CD4-positive, alpha-beta T cell (primary cell): ENCODE measurements around the gene CERK. TPM values are rescaled to one million over a fixed set of nuclear protein-coding genes. Genes with fewer than 3 reads are reported as not detected.

ENCODE experiments used
- ATAC-seq: fragments of 200-7000 bp; cut with Tn5 transposase; one replicate; pipeline ENCODE4 v1.10.0; 2022; ENCODE audit warnings: mild to moderate bottlenecking; ENCODE audit not compliant: poor library complexity
- CTCF ChIA-PET: fragments of 350-600 bp; sonication (Branson Sonifier 250); formaldehyde crosslinking; loops from one replicate; lab custom pipeline; 2021; ENCODE audit warnings: antibody characterized with exemption, inconsistent platforms; lab: Charles Lee
- POLR2A ChIA-PET: fragments of 350-600 bp; sonication (Branson Sonifier 250); formaldehyde crosslinking; loops from one replicate; lab custom pipeline; 2021; ENCODE audit warnings: antibody characterized with exemption, inconsistent platforms; lab: Charles Lee
- DNase-seq, 14 experiments: peaks; one replicate each; pipeline ENCODE4 v3.0.0-alpha.2; 2013 to 2020; ENCODE audit warnings: mixed read lengths in 2 of 14
- H3K27ac ChIP-seq, 2 donors: one replicate each; pipeline versions ENCODE4 v1.5.1 to v1.7.0; 2013; ENCODE audit warnings: low read length in 2 of 2, low read depth in 1 of 2, mild to moderate bottlenecking in 1 of 2
- H3K27me3 ChIP-seq, 2 experiments: 1 replicate in 1 of 2; 2 replicates in 1 of 2; pipeline versions ENCODE4 v1.6.1 to v1.7.0; 2013; ENCODE audit warnings: low read length in 2 of 2, control low read depth in 1 of 2, mild to moderate bottlenecking in 1 of 2, moderate library complexity in 1 of 2; ENCODE audit not compliant: insufficient read depth in 2 of 2, control insufficient read depth in 1 of 2
- H3K36me3 ChIP-seq: one replicate; pipeline ENCODE4 v1.6.1; 2013; ENCODE audit warnings: low read length, control low read depth; ENCODE audit not compliant: insufficient read depth
- H3K4me1 ChIP-seq: one replicate; pipeline ENCODE4 v1.6.1; 2013; ENCODE audit warnings: low read length, control low read depth; ENCODE audit not compliant: insufficient read depth
- H3K4me3 ChIP-seq: one replicate; pipeline ENCODE4 v1.5.1; 2013; ENCODE audit warnings: mild to moderate bottlenecking, low read length, moderate library complexity
- H3K9me3 ChIP-seq, 2 experiments: 1 replicate in 1 of 2; 2 replicates in 1 of 2; pipeline versions ENCODE4 v1.6.1 to v1.7.0; 2013; ENCODE audit warnings: low read length in 2 of 2, mild to moderate bottlenecking in 2 of 2, control low read depth in 1 of 2, moderate library complexity in 1 of 2; ENCODE audit not compliant: control insufficient read depth in 1 of 2, insufficient read depth in 1 of 2
- H3K27ac Mint-ChIP-seq: one replicate; pipeline ENCODE4 v1.8.0; 2020; ENCODE audit warnings: mixed read lengths
- H3K27me3 Mint-ChIP-seq: one replicate; pipeline ENCODE4 v1.8.0; 2021; ENCODE audit warnings: mixed read lengths
- H3K36me3 Mint-ChIP-seq: one replicate; pipeline ENCODE4 v1.8.0; 2021; ENCODE audit warnings: low read depth, mixed read lengths
- H3K4me1 Mint-ChIP-seq: one replicate; pipeline ENCODE4 v1.8.0; 2021; ENCODE audit warnings: low read depth, mixed read lengths
- H3K4me3 Mint-ChIP-seq: one replicate; pipeline ENCODE4 v1.8.0; 2020; ENCODE audit warnings: mild to moderate bottlenecking, mixed read lengths
- H3K9me3 Mint-ChIP-seq: one replicate; pipeline ENCODE4 v1.8.0; 2020; ENCODE audit warnings: mixed read lengths
- intact Hi-C, 2 experiments: fragments of 100-400 bp; cut with DNase I in 1 of 2; cut with micrococcal nuclease in 1 of 2; formaldehyde crosslinking; loops; one replicate each; pipeline versions ENCODE4 v1.15.1 to v1.9.0; 2023 to 2025; cut with DNase I, micrococcal nuclease
- total RNA-seq, 174 experiments: library from RNA in 2 of 174; stranded (reverse) in 2 of 174; gene quantifications; one replicate each; pipeline ENCODE4 v1.2.3 and lab custom pipeline; 2021 to 2026
- TF ChIP-seq, protein P1 (sequence below): fragments of 200-600 bp; IDR thresholded peaks from one replicate; pipeline ENCODE4 v1.8.0; 2022; ENCODE audit warnings: antibody characterized with exemption, mild to moderate bottlenecking

The CERK gene
- total RNA-seq, 2 experiments from 2014 or later = 84.6 to 88.5 TPM

DNA sequence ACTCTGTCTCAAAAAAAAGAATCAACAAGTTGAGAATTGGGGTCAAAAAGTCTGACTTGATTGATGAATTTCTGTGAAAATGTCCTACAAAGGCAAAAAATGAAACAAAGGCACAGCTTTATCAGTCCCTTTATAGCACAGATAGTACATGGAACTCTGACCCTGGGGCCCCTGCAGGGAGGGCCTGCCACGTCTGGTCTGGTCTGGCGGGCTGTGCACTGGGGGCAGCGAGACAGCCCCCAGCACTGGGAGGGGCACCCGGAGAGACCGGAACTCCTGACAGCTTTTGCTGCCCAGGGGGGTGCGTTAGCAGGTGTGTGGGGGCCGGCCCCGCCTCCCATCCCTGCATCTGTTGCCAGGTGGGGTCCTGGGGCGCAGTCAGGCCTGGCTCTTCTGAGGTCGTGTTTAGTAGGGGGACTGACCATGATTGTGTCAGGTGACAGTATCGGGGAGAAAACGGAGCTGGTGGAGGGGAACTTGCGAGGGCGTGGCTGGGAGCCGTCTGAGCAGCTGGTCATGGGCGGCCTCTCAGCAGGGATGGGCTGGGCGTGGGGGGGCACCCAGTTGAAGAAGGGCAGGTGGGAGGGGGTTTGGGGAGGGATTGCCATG, 66.1 kb downstream of the CERK start:
- intact Hi-C loops = loop anchor here (5.0 kb wide), 2 partner anchors 95 to 130 kb away; no protein-coding TSS in a partner anchor
- Mint-ChIP-seq H3K36me3 (peaks cover 14% of the 10 kb centered on the region), H3K9me3 (no peaks in the 10 kb centered on the region), H3K4me3 (no peak overlapping the region), H3K27ac (peak overlapping the region; percentile 98), H3K4me1 (peaks cover 21% of the 10 kb centered on the region), H3K27me3 (no peaks in the 10 kb centered on the region)
- Histone ChIP-seq H3K9me3 (no peaks in the 10 kb centered on the region), H3K27me3 (no peaks in the 10 kb centered on the region), H3K36me3 (no peaks in the 10 kb centered on the region), H3K27ac (no peak overlapping the region), H3K4me3 (no peak overlapping the region), H3K4me1 (peaks cover 44% of the 10 kb centered on the region)
- no peak for ATAC-seq
- DNase-seq = no peak
- TF ChIP-seq, protein P1, sequence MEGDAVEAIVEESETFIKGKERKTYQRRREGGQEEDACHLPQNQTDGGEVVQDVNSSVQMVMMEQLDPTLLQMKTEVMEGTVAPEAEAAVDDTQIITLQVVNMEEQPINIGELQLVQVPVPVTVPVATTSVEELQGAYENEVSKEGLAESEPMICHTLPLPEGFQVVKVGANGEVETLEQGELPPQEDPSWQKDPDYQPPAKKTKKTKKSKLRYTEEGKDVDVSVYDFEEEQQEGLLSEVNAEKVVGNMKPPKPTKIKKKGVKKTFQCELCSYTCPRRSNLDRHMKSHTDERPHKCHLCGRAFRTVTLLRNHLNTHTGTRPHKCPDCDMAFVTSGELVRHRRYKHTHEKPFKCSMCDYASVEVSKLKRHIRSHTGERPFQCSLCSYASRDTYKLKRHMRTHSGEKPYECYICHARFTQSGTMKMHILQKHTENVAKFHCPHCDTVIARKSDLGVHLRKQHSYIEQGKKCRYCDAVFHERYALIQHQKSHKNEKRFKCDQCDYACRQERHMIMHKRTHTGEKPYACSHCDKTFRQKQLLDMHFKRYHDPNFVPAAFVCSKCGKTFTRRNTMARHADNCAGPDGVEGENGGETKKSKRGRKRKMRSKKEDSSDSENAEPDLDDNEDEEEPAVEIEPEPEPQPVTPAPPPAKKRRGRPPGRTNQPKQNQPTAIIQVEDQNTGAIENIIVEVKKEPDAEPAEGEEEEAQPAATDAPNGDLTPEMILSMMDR = no peak
- CTCF ChIA-PET = no interaction called here
- POLR2A ChIA-PET = no interaction called here

DNA sequence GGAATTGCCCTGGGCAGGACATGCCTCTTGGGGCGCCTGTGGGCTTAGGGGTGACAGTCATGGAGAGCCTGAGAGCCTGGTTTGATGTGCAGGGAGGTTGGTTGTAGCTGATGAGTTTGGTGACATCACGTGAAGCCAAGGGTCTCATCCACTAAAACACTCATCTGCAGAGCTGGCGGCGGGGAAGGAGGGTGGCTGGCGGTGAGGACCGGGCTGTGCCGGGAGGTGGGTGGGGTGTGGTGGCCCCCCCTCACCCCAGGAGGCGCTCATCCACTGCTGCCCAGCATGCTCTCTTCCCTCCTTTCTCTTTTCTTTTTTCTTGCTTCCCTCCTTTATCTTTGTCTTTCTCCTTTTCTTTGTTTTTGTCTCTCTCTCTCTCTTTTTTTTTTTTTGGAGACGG, 68.9 kb downstream of the CERK start:
- Histone ChIP-seq H3K36me3 (peaks cover 13% of the 10 kb centered on the region), H3K4me3 (no peak overlapping the region), H3K4me1 (peaks cover 20% of the 10 kb centered on the region), H3K9me3 (no peaks in the 10 kb centered on the region), H3K27ac (no peak overlapping the region), H3K27me3 (no peaks in the 10 kb centered on the region)
- CTCF ChIA-PET = interaction anchor here (0.8 kb wide), 1 partner anchor 106 kb away, joined by 3 read pairs; no protein-coding TSS in a partner anchor
- H3K4me3 Mint-ChIP-seq = no peak overlapping the region
- intact Hi-C loops = no loop called here
- peaks cover 9% of the 10 kb centered on the region for H3K4me1 Mint-ChIP-seq
- peaks cover 9% of the 10 kb centered on the region for H3K36me3 Mint-ChIP-seq
- POLR2A ChIA-PET = no interaction called here
- DNase-seq (no peak), ATAC-seq (no peak)
- H3K27me3 Mint-ChIP-seq = no peaks in the 10 kb centered on the region
- no peaks in the 10 kb centered on the region for H3K9me3 Mint-ChIP-seq
- TF ChIP-seq, protein P1 = no peak
- H3K27ac Mint-ChIP-seq = no peak overlapping the region

DNA sequence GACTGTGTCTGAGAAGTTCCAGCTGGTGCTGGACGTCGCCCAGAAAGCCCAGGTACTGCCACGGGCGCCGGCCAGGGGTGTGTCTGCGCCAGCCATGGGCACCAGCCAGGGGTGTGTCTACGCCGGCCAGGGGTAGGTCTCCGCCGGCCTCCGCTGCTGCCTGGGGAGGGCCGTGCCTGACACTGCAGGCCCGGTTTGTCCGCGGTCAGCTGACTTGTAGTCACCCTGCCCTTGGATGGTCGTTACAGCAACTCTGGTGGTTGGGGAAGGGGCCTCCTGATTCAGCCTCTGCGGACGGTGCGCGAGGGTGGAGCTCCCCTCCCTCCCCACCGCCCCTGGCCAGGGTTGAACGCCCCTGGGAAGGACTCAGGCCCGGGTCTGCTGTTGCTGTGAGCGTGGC, 69.9 kb downstream of the CERK start:
- intact Hi-C loops = no loop called here

More for the DNA sequence above, 69.9 kb downstream of the CERK start:
- no peaks in the 10 kb centered on the region for H3K9me3 Mint-ChIP-seq
- Histone ChIP-seq H3K9me3 (no peaks in the 10 kb centered on the region), H3K4me3 (no peak overlapping the region), H3K36me3 (peaks cover 18% of the 10 kb centered on the region), H3K27ac (no peak overlapping the region), H3K27me3 (no peaks in the 10 kb centered on the region), H3K4me1 (peaks cover 9% of the 10 kb centered on the region)
- no peak overlapping the region for H3K27ac Mint-ChIP-seq
- CTCF ChIA-PET = no interaction called here
- H3K4me3 Mint-ChIP-seq = no peak overlapping the region
- no peak for ATAC-seq
- POLR2A ChIA-PET = no interaction called here
- TF ChIP-seq, protein P1 = no peak
- H3K27me3 Mint-ChIP-seq = no peaks in the 10 kb centered on the region
- H3K36me3 Mint-ChIP-seq = peaks cover 8% of the 10 kb centered on the region
- peaks cover 5% of the 10 kb centered on the region for H3K4me1 Mint-ChIP-seq
- DNase-seq = no peak
